HEK293T (cell line): ENCODE data around the gene LGALS7B.

Experiments
- ARNT ChIP-seq: fragments of 450-650 bp; IDR thresholded peaks from 2 replicates; pipeline ENCODE4 v1.6.1; 2017; ENCODE audit warnings: mild to moderate bottlenecking
- FOXA1 ChIP-seq: fragments of 450-650 bp; IDR thresholded peaks from 2 replicates; pipeline ENCODE4 v1.6.1; 2016; ENCODE audit warnings: mild to moderate bottlenecking
- FOXK2 ChIP-seq: fragments of 450-650 bp; IDR thresholded peaks from 2 replicates; pipeline ENCODE4 v1.6.1; 2016; ENCODE audit warnings: mild to moderate bottlenecking
- FOXM1 ChIP-seq: fragments of 450-650 bp; IDR thresholded peaks from 2 replicates; pipeline ENCODE4 v1.6.1; 2017; ENCODE audit warnings: mild to moderate bottlenecking, borderline replicate concordance
- L3MBTL2 ChIP-seq: fragments of 450-650 bp; conservative IDR thresholded peaks from 2 replicates; pipeline ENCODE4 v1.6.1; 2016; ENCODE audit warnings: mild to moderate bottlenecking

DNA sequence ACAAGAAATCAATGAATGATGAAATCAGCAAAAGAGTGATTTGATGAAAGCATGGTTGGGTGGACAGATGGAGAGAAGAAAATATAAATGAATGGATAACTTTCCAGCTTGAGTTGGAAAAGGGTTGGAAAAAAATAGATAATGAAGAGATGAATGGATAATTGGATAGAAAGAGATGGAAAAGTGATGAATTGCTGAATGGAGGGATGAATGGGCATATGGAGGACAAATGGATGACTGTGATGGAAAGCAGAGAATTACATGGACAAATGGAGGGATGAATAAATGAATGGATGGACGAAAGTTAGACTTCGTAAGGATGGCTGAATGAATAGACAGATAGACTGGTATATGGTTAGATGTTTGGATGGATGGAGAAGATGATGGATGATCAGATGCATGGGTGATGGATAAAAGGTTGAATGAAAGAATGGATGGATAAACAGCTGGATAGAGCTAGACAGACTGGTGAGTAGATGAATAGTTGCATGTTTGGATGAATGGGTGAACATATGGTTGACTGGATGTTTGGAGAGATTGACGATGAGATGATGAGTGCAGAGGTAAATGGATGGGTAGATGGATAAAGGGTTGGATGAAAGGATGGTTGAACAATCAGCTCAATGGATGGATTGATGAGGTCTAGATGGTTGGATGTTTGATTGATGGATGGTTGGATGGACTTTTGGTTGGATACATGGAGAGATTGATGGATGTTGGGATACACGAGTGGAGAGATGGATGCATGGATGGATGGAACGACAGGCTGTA is 11.8 kb downstream of the LGALS7B start:
- TF ChIP-seq FOXA1 (no peak), FOXM1 (no peak), ARNT (no peak), FOXK2 (no peak), L3MBTL2 (no peak)
